Neuronal stem cell (in vitro differentiated cells): ENCODE measurements around the gene TUBB4B.

Source experiments
- DNase-seq: peaks from one replicate; pipeline ENCODE4 v3.0.0-alpha.2; 2013; ENCODE audit warnings: low spot score
- H2AFZ ChIP-seq: one replicate; pipeline ENCODE4 v1.6.1; 2013; ENCODE audit warnings: mild to moderate bottlenecking, low read length, inconsistent platforms
- H2AK5ac ChIP-seq: 2 replicates; pipeline ENCODE4 v1.6.1; 2013; ENCODE audit warnings: low read depth, mild to moderate bottlenecking, inconsistent platforms, low read length, moderate library complexity, mixed read lengths
- H2BK120ac ChIP-seq: 2 replicates; pipeline ENCODE4 v1.6.1; 2013; ENCODE audit warnings: low read depth, mild to moderate bottlenecking, inconsistent platforms, low read length, moderate library complexity, mixed read lengths
- H2BK12ac ChIP-seq: one replicate; pipeline ENCODE4 v1.6.1; 2013; ENCODE audit warnings: low read length, inconsistent platforms
- H2BK15ac ChIP-seq: 2 replicates; pipeline ENCODE4 v1.6.1; 2013; ENCODE audit warnings: mild to moderate bottlenecking, low read length, inconsistent platforms, mixed read lengths
- H2BK5ac ChIP-seq: one replicate; pipeline ENCODE4 v1.6.1; 2013; ENCODE audit warnings: inconsistent platforms, mild to moderate bottlenecking, low read length, moderate library complexity
- H3K14ac ChIP-seq: one replicate; pipeline ENCODE4 v1.6.1; 2013; ENCODE audit warnings: low read length, inconsistent platforms
- H3K18ac ChIP-seq: 2 replicates; pipeline ENCODE4 v1.6.1; 2013; ENCODE audit warnings: low read length, inconsistent platforms
- H3K23ac ChIP-seq: 2 replicates; pipeline ENCODE4 v1.6.1; 2013; ENCODE audit warnings: low read depth, mild to moderate bottlenecking, mixed read lengths, low read length, inconsistent platforms; ENCODE audit not compliant: poor library complexity
- H3K27ac ChIP-seq: replicated peaks from 3 replicates; pipeline ENCODE4 v1.5.1; 2013; ENCODE audit warnings: low read length, inconsistent platforms
- H3K27me3 ChIP-seq, 3 experiments: 2 replicates each; pipeline ENCODE4 v1.6.1; 2013; ENCODE audit warnings: low read length in 3 of 3, mild to moderate bottlenecking in 2 of 3, inconsistent platforms in 1 of 3, low read depth in 1 of 3, mixed read lengths in 1 of 3, moderate library complexity in 1 of 3; ENCODE audit not compliant: control insufficient read depth in 3 of 3, insufficient read depth in 3 of 3
- H3K36me3 ChIP-seq, 2 donors: replicated peaks in 1 of 2; 2 replicates each; pipeline ENCODE4 v1.6.1; 2013; ENCODE audit warnings: low read length in 2 of 2; ENCODE audit not compliant: control insufficient read depth in 2 of 2, insufficient read depth in 2 of 2
- H3K4ac ChIP-seq: 2 replicates; pipeline ENCODE4 v1.6.1; 2013; ENCODE audit warnings: inconsistent platforms, mild to moderate bottlenecking, low read length, moderate library complexity
- H3K4me1 ChIP-seq, 2 donors: 1 replicate in 1 of 2; 2 replicates in 1 of 2; pipeline ENCODE4 v1.6.1; 2013; ENCODE audit warnings: low read length in 2 of 2, low read depth in 1 of 2; ENCODE audit not compliant: control insufficient read depth in 2 of 2, insufficient read depth in 1 of 2
- H3K4me2 ChIP-seq: one replicate; pipeline ENCODE4 v1.6.1; 2013; ENCODE audit warnings: mild to moderate bottlenecking, low read length, inconsistent platforms; ENCODE audit not compliant: insufficient read depth, poor library complexity, severe bottlenecking
- H3K4me3 ChIP-seq, 2 donors: 2 replicates each; pipeline ENCODE4 v1.5.1; 2013; ENCODE audit warnings: low read length in 2 of 2, mild to moderate bottlenecking in 2 of 2, inconsistent platforms in 1 of 2, moderate library complexity in 1 of 2
- H3K79me1 ChIP-seq: one replicate; pipeline ENCODE4 v1.6.1; 2013; ENCODE audit warnings: low read depth, mild to moderate bottlenecking, inconsistent platforms, low read length, moderate library complexity
- H3K9ac ChIP-seq: one replicate; pipeline ENCODE4 v1.6.1; 2013; ENCODE audit warnings: mild to moderate bottlenecking, low read depth, low read length, inconsistent platforms; ENCODE audit not compliant: poor library complexity
- H3K9me3 ChIP-seq, 2 donors: replicated peaks in 1 of 2; 2 replicates each; pipeline versions ENCODE3 to v1.6.1; 2013; ENCODE audit warnings: low read length in 2 of 2, mild to moderate bottlenecking in 2 of 2, inconsistent platforms in 1 of 2, low read depth in 1 of 2, mixed read lengths in 1 of 2, moderate library complexity in 1 of 2; ENCODE audit not compliant: control insufficient read depth in 2 of 2, insufficient read depth in 1 of 2
- H4K8ac ChIP-seq: one replicate; pipeline ENCODE4 v1.6.1; 2013; ENCODE audit warnings: low read depth, mild to moderate bottlenecking, inconsistent platforms, low read length, moderate library complexity
- H4K91ac ChIP-seq: one replicate; pipeline ENCODE4 v1.6.1; 2013; ENCODE audit warnings: low read length, low read depth, mild to moderate bottlenecking, inconsistent platforms; ENCODE audit not compliant: poor library complexity
- WGBS, 2 donors: extraction: QIAGEN DNeasy Blood & Tissue Kit; methylation state at CpG; one replicate each; pipeline ENCODE4 v1.1.7; 2013; ENCODE audit warnings: missing lambda C conversion rate in 2 of 2, mixed read lengths in 1 of 2; ENCODE audit not compliant: insufficient read length in 2 of 2, insufficient replicate concordance in 1 of 2; ENCODE audit errors: extremely low coverage in 2 of 2; 5-methylcytosine and 5-hydroxymethylcytosine counted together

TUBB4B gene

GRCh38 chr9:137224830-137225694 is 16.0 kb upstream of the TUBB4B start, which contains the start of gene CYSRT1:
TSS of gene CYSRT1 (plus strand) at chr9:137225174. CDS start at chr9:137225622, 448 bp downstream.
- peak within 1 kb of the TSS; percentile 50 for H2BK12ac ChIP-seq
- peak within 1 kb of the TSS; percentile 89 for H3K4me2 ChIP-seq
- H2BK120ac ChIP-seq = no peak within 1 kb of the TSS
- no peak for DNase-seq
- H4K91ac ChIP-seq = no peak within 1 kb of the TSS
- peak within 1 kb of the TSS; percentile 83 to 93 for H3K4me3 ChIP-seq
- H3K4me1 ChIP-seq = peaks cover 9 to 15% of the 10 kb centered on the region in 2 donors
- peaks cover 6% of the 10 kb centered on the region for H3K79me1 ChIP-seq
- H3K27me3 ChIP-seq = peaks cover 2 to 10% (median 3%) of the 10 kb centered on the region in 3 experiments
- H2BK15ac ChIP-seq = peak within 1 kb of the TSS; percentile 37
- H3K18ac ChIP-seq = no peak within 1 kb of the TSS
- no CpG with 5 or more reads among the region's 23 CpGs for WGBS, 2 donors
- peak within 1 kb of the TSS; percentile 94 for H2AFZ ChIP-seq
- H3K9me3 ChIP-seq = no peaks in the 10 kb centered on the region
- no peak within 1 kb of the TSS for H4K8ac ChIP-seq
- no peak within 1 kb of the TSS for H3K14ac ChIP-seq
- no peak within 1 kb of the TSS for H3K27ac ChIP-seq
- peak within 1 kb of the TSS; percentile 35 for H3K23ac ChIP-seq
- no peak within 1 kb of the TSS for H3K4ac ChIP-seq
- H2BK5ac ChIP-seq = no peak within 1 kb of the TSS
- no peak within 1 kb of the TSS for H2AK5ac ChIP-seq
- peak within 1 kb of the TSS; percentile 99 for H3K9ac ChIP-seq
- H3K36me3 ChIP-seq = no peaks in the 10 kb centered on the region

GRCh38 chr9:137225699-137226331 is 15.3 kb upstream of the TUBB4B start:
- peak overlapping the region; percentile 70 for H3K9ac ChIP-seq
- no peak overlapping the region for H4K91ac ChIP-seq
- H3K18ac ChIP-seq = no peak overlapping the region
- H4K8ac ChIP-seq = no peak overlapping the region
- H2BK12ac ChIP-seq = no peak overlapping the region
- H2AK5ac ChIP-seq = no peak overlapping the region
- no peaks in the 10 kb centered on the region for H3K36me3 ChIP-seq
- no peak overlapping the region for H3K4me3 ChIP-seq
- H2BK15ac ChIP-seq = no peak overlapping the region
- H3K4ac ChIP-seq = no peak overlapping the region
- peaks cover 3 to 10% (median 4%) of the 10 kb centered on the region in 3 experiments for H3K27me3 ChIP-seq
- no peak for DNase-seq
- H3K9me3 ChIP-seq = no peaks in the 10 kb centered on the region
- no peak overlapping the region for H2AFZ ChIP-seq
- H3K79me1 ChIP-seq = no peaks in the 10 kb centered on the region
- H2BK120ac ChIP-seq = no peak overlapping the region
- H3K4me2 ChIP-seq = no peak overlapping the region
- H3K14ac ChIP-seq = no peak overlapping the region
- no peak overlapping the region for H2BK5ac ChIP-seq
- no peak overlapping the region for H3K27ac ChIP-seq
- peaks cover 9 to 15% of the 10 kb centered on the region in 2 donors for H3K4me1 ChIP-seq
- WGBS, 2 donors = no CpG with 5 or more reads among the region's 21 CpGs
- no peak overlapping the region for H3K23ac ChIP-seq

GRCh38 chr9:137226338-137227053 is 14.6 kb upstream of the TUBB4B start:
- Histone ChIP-seq H3K14ac (no peak overlapping the region), H3K36me3 (no peaks in the 10 kb centered on the region), H3K4me3 (peak overlapping the region in 1 of 2 donors; percentile 41), H2BK15ac (peak overlapping the region; percentile 95), H2AK5ac (peak overlapping the region; percentile 60), H3K27me3 (peaks cover 3 to 10% (median 4%) of the 10 kb centered on the region in 3 experiments), H3K18ac (no peak overlapping the region), H3K4me2 (no peak overlapping the region), H3K79me1 (no peaks in the 10 kb centered on the region), H3K9me3 (no peaks in the 10 kb centered on the region), H2BK12ac (no peak overlapping the region), H4K91ac (peak overlapping the region; percentile 64), H3K4ac (peak overlapping the region; percentile 76), H2BK120ac (no peak overlapping the region), H2AFZ (no peak overlapping the region), H4K8ac (no peak overlapping the region), H3K27ac (no peak overlapping the region), H3K4me1 (peaks cover 9 to 15% of the 10 kb centered on the region in 2 donors), H2BK5ac (no peak overlapping the region), H3K23ac (peak overlapping the region; percentile 70), H3K9ac (no peak overlapping the region)
- DNase-seq = no peak
- no CpG with 5 or more reads among the region's 18 CpGs for WGBS, 2 donors
